ENCODE measurements around the gene SIRT4.

SIRT4 gene

DNA sequence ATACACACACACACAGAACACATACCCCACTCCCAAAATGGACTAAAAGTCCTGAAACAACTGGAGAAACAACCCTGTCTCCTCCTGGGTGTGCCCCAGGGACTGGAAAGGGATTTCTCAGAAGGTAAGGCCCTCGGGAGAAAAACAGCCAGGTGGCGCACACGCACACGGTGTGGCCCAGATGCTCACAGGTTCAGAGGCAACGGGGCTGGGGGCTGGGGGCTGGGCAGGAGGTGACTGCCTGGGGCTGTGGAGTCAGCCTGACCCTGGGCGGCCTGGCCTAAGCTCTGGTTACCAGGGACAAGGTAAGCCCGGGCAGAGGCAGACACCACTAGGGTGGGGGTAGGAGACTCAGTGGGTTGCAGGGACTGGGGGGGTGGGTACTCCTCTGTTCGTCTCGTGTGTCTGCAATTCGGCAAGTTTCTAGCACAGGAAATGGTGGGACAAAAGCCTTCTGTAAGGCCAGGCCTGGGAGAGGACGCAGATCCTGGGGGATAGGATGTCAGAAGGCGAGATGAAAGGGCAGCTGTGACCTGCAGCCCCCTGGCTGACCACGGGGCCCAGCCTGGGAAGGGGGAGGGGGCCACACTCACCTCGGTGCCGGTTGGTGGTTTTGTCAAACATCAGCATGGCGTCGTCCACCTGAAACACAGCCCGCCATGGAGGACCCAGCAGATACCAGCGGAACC is 56.4 kb downstream of the SIRT4 start:
- peaks cover 38% of the 10 kb centered on the region for H3K36me3 ChIP-seq (ENCODE audit: control insufficient read depth, low read depth, low read length)
- H3K27me3 ChIP-seq (ENCODE audit: control insufficient read depth, insufficient read depth, low read length) = no peaks in the 10 kb centered on the region
- no peak overlapping the region for H3K27ac ChIP-seq (ENCODE audit: low read length)
- no peak overlapping the region for H3K9ac ChIP-seq (ENCODE audit: low read length)
- no peaks in the 10 kb centered on the region for H3K9me3 ChIP-seq (ENCODE audit: control insufficient read depth, low read depth, low read length)
- H3K4me1 ChIP-seq (ENCODE audit: control insufficient read depth, low read depth, low read length) = peaks cover 38% of the 10 kb centered on the region
- no peak overlapping the region for H3K4me3 ChIP-seq (ENCODE audit: low read length)

DNA sequence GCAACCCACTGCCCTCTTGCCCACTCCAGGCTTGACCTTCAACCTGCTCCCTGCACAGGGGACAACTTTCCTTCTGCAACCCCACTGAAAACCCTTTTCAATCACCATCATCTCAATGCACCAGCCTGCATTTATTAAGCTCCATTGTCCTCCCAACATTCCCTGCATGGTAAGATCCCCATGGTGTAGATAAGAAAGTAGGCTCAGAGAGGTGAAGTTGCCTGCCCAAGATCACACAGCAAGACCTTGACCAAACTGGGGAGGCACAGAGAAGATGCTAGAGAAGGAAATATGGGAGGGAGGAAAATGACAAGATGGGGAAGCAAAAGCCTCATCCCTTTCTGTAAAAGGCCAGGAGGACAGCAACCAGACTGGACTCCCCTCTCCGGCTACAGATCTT is 57.0 kb downstream of the SIRT4 start:
- Histone ChIP-seq H3K4me1 (ENCODE audit: control insufficient read depth, low read depth, low read length) (peaks cover 43% of the 10 kb centered on the region), H3K9ac (ENCODE audit: low read length) (no peak overlapping the region), H3K4me3 (ENCODE audit: low read length) (no peak overlapping the region), H3K27me3 (ENCODE audit: control insufficient read depth, insufficient read depth, low read length) (no peaks in the 10 kb centered on the region), H3K27ac (ENCODE audit: low read length) (no peak overlapping the region), H3K36me3 (ENCODE audit: control insufficient read depth, low read depth, low read length) (peaks cover 37% of the 10 kb centered on the region), H3K9me3 (ENCODE audit: control insufficient read depth, low read depth, low read length) (no peaks in the 10 kb centered on the region)

DNA sequence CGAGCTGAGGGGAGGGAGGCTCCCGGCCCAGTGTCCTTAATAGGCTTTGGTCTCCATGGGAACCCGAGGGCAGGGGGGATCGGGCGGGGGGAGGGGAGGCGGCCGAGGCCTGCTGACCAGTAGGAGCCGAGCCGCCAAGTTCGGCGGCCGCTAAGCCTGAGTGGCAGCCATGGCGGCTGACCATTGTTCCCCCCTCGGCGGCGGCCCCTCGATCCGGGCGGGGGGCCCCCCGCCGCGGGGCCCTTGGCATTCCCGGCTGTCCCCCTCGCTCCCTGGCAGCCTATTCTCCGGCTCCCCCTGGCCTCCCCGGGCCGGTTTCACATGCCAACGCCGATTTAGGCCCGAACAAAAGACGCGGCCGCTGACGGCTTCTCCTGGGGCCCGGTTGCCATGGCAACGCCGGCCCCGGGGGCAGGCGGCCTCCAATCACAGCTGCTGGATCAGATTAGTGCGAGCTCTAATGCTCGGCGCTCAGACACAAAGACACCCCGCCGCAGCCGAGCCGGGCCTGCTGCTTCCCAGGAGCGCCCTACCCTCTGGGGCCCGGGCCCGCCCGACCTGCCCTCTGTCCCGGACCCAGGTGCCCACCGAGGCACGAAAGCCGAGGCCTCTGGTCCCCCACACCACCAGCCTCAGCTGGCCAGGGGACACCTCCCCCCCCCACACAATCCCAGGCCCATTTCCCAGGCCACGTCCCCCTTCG is 59.5 kb downstream of the SIRT4 start:
- no peaks in the 10 kb centered on the region for H3K27me3 ChIP-seq (ENCODE audit: control insufficient read depth, insufficient read depth, low read length)
- H3K36me3 ChIP-seq (ENCODE audit: control insufficient read depth, low read depth, low read length) = peaks cover 37% of the 10 kb centered on the region
- H3K4me1 ChIP-seq (ENCODE audit: control insufficient read depth, low read depth, low read length) = peaks cover 44% of the 10 kb centered on the region
- H3K9me3 ChIP-seq (ENCODE audit: control insufficient read depth, low read depth, low read length) = no peaks in the 10 kb centered on the region
- H3K27ac ChIP-seq (ENCODE audit: low read length) = peak overlapping the region; percentile 86
- H3K4me3 ChIP-seq (ENCODE audit: low read length) = peak overlapping the region; percentile 52
- peak overlapping the region; percentile 58 for H3K9ac ChIP-seq (ENCODE audit: low read length)

Data from iPS-18a (cell line).